ENCODE measurements around the gene EFCAB9.

DNA sequence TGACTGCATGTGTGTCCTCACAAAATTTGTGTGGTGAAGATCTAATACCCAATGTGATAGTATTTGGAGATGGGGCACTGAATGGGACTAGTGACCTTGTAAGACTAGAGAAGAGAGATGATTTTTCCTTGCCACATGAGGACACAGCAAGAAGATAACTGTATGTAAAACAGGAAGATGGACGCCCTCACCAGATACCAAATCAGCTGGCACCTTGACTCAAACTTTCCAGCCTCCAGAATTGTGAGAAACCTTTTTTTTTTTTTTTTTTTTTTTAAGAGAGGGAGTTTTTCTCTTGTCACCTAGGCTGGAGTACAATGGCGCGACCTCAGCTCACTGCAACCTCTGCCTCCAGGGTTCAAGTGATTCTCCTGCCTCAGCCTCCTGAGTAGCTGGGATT lies 49.3 kb downstream of the EFCAB9 start:
- TF ChIP-seq, protein P1, sequence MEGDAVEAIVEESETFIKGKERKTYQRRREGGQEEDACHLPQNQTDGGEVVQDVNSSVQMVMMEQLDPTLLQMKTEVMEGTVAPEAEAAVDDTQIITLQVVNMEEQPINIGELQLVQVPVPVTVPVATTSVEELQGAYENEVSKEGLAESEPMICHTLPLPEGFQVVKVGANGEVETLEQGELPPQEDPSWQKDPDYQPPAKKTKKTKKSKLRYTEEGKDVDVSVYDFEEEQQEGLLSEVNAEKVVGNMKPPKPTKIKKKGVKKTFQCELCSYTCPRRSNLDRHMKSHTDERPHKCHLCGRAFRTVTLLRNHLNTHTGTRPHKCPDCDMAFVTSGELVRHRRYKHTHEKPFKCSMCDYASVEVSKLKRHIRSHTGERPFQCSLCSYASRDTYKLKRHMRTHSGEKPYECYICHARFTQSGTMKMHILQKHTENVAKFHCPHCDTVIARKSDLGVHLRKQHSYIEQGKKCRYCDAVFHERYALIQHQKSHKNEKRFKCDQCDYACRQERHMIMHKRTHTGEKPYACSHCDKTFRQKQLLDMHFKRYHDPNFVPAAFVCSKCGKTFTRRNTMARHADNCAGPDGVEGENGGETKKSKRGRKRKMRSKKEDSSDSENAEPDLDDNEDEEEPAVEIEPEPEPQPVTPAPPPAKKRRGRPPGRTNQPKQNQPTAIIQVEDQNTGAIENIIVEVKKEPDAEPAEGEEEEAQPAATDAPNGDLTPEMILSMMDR (IDR thresholded peaks at IDR 0.05), result no peak
- no peak for TF ChIP-seq POLR2A (IDR thresholded peaks at IDR 0.05)

Data from heart left ventricle (tissue), 13 donors.